H1 (cell line): ENCODE results near the gene PLK5.

Source experiments
- EP300 ChIP-seq, 2 experiments: IDR thresholded peaks; 1 replicate in 1 of 2; 2 replicates in 1 of 2; pipeline ENCODE4 v1.6.1; 2011 to 2012; ENCODE audit warnings: low read depth in 2 of 2, low read length in 2 of 2, mild to moderate bottlenecking in 2 of 2, borderline replicate concordance in 1 of 2, inconsistent platforms in 1 of 2, moderate library complexity in 1 of 2
- EZH2 ChIP-seq: fragments of 200-600 bp; sonication (generic); IDR thresholded peaks from 2 replicates; pipeline ENCODE4 v1.7.1; 2012; ENCODE audit warnings: low read depth, mild to moderate bottlenecking, moderate library complexity, low read length, inconsistent platforms; ENCODE audit not compliant: severe bottlenecking
- GABPA ChIP-seq: IDR thresholded peaks from 2 replicates; pipeline ENCODE4 v1.6.1; 2011; ENCODE audit warnings: mild to moderate bottlenecking, low read length, moderate library complexity, borderline replicate concordance; ENCODE audit not compliant: insufficient read depth
- JUN ChIP-seq: IDR thresholded peaks from 2 replicates; pipeline ENCODE4 v1.6.1; 2011; ENCODE audit warnings: low read depth, mild to moderate bottlenecking, improper control_type of control experiment, low read length
- POLR2A ChIP-seq, 2 experiments: IDR thresholded peaks; 1 replicate in 1 of 2; 2 replicates in 1 of 2; pipeline ENCODE4 v1.6.1; 2011; ENCODE audit warnings: low read depth in 2 of 2, low read length in 2 of 2, mild to moderate bottlenecking in 2 of 2; ENCODE audit errors: control extremely low read depth in 1 of 2
- SAP30 ChIP-seq: fragments of 300-600 bp; sonication (generic); IDR thresholded peaks from 2 replicates; pipeline ENCODE4 v1.7.1; 2012; ENCODE audit warnings: low read length, moderate library complexity, mild to moderate bottlenecking, inconsistent platforms; ENCODE audit not compliant: insufficient read depth, insufficient replicate concordance
- TAF7 ChIP-seq: optimal IDR thresholded peaks from 2 replicates; pipeline ENCODE3; 2011; ENCODE audit warnings: low read depth, mild to moderate bottlenecking, inconsistent platforms, low read length, moderate library complexity, borderline replicate concordance
- YY1 ChIP-seq: IDR thresholded peaks from 2 replicates; pipeline ENCODE4 v1.6.1; 2011; ENCODE audit warnings: low read depth, mild to moderate bottlenecking, low read length
- TF ChIP-seq, protein P1 (sequence below), 3 experiments: IDR thresholded peaks; 1 replicate in 2 of 3; 2 replicates in 1 of 3; pipeline versions ENCODE4 v1.5.1 to v1.6.1; 2011; ENCODE audit warnings: low read length in 3 of 3, mild to moderate bottlenecking in 3 of 3, inconsistent platforms in 2 of 3, low read depth in 1 of 3, moderate library complexity in 1 of 3; ENCODE audit not compliant: insufficient read depth in 1 of 3; ENCODE audit errors: control extremely low read depth in 1 of 3

GRCh38 chr19:1554968-1555367 lies 31.1 kb downstream of the PLK5 start:
- TF ChIP-seq TAF7 = no peak
- TF ChIP-seq, protein P1, sequence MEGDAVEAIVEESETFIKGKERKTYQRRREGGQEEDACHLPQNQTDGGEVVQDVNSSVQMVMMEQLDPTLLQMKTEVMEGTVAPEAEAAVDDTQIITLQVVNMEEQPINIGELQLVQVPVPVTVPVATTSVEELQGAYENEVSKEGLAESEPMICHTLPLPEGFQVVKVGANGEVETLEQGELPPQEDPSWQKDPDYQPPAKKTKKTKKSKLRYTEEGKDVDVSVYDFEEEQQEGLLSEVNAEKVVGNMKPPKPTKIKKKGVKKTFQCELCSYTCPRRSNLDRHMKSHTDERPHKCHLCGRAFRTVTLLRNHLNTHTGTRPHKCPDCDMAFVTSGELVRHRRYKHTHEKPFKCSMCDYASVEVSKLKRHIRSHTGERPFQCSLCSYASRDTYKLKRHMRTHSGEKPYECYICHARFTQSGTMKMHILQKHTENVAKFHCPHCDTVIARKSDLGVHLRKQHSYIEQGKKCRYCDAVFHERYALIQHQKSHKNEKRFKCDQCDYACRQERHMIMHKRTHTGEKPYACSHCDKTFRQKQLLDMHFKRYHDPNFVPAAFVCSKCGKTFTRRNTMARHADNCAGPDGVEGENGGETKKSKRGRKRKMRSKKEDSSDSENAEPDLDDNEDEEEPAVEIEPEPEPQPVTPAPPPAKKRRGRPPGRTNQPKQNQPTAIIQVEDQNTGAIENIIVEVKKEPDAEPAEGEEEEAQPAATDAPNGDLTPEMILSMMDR (IDR thresholded peaks at IDR 0.05; ENCODE audit: control extremely low read depth in 1 of 3, insufficient read depth in 1 of 3, low read depth in 1 of 3, low read length in 3 of 3) = no peak
- TF ChIP-seq SAP30 = no peak
- no peak for TF ChIP-seq EP300 (IDR thresholded peaks at IDR 0.05; ENCODE audit: borderline replicate concordance in 1 of 2, low read depth in 2 of 2, low read length in 2 of 2)
- no peak for TF ChIP-seq GABPA
- TF ChIP-seq EZH2 = no peak
- TF ChIP-seq JUN = no peak
- TF ChIP-seq YY1 = no peak
- TF ChIP-seq POLR2A (IDR thresholded peaks at IDR 0.05; ENCODE audit: control extremely low read depth in 1 of 2, low read depth in 2 of 2, low read length in 2 of 2) = no peak
